ENCODE data around the gene CORO1C. TPM values are rescaled to one million over a fixed set of nuclear protein-coding genes. Genes with fewer than 3 reads are reported as not detected.

Gene CORO1C
- total and polyA plus RNA-seq, 9 of the 15 experiments (the other 6 are each of a cell fraction or from before 2014, with no cell fraction given) = 55.2 to 280 (median 150) TPM

- TF ChIP-seq TEAD1 (CRISPR knock-in tag; IDR thresholded peaks at IDR 0.05) (peak in 1 of 2 experiments; percentile 35; a peak in 2 of 4 replicates), MAFF (IDR thresholded peaks at IDR 0.05; ENCODE audit: low read length) (peak; percentile 0; the same call in 1 of the 2 replicates), TAL1 (IDR thresholded peaks at IDR 0.05) (peak; percentile 90), ZNF583 (CRISPR knock-in tag; IDR thresholded peaks at IDR 0.05) (0 out of 2 replicates have a peak, but pooled peaks have one; percentile 46), RAD51 (IDR thresholded peaks at IDR 0.05; ENCODE audit: borderline replicate concordance, low read depth) (peak; percentile 29; the same call in 1 of the 2 replicates), BRD9 (IDR thresholded peaks at IDR 0.05; ENCODE audit: low read depth, partially characterized antibody) (peak; percentile 59), MBD2 (IDR thresholded peaks at IDR 0.05; ENCODE audit: borderline replicate concordance, low read depth) (peak; percentile 51; the same call in 1 of the 2 replicates), SOX6 (IDR thresholded peaks at IDR 0.05) (peak; percentile 73), ZBTB11 (CRISPR knock-in tag; IDR thresholded peaks at IDR 0.05) (peak in 1 of 3 experiments; percentile 73; a peak in 2 of 6 replicates), ASH1L (IDR thresholded peaks at IDR 0.05; ENCODE audit: borderline replicate concordance, low read depth, partially characterized antibody) (no peak), ZBTB7A (IDR thresholded peaks at IDR 0.05; ENCODE audit: borderline replicate concordance, control insufficient read depth, low read depth, low read length) (0 out of 2 replicates have a peak, but pooled peaks have one; percentile 13), ZNF766 (CRISPR knock-in tag; conservative IDR thresholded peaks at IDR 0.05) (peak; percentile 61; the same call in 1 of the 2 replicates), CHAMP1 (IDR thresholded peaks at IDR 0.05) (peak; percentile 83)
- TF ChIP-seq, protein P1, sequence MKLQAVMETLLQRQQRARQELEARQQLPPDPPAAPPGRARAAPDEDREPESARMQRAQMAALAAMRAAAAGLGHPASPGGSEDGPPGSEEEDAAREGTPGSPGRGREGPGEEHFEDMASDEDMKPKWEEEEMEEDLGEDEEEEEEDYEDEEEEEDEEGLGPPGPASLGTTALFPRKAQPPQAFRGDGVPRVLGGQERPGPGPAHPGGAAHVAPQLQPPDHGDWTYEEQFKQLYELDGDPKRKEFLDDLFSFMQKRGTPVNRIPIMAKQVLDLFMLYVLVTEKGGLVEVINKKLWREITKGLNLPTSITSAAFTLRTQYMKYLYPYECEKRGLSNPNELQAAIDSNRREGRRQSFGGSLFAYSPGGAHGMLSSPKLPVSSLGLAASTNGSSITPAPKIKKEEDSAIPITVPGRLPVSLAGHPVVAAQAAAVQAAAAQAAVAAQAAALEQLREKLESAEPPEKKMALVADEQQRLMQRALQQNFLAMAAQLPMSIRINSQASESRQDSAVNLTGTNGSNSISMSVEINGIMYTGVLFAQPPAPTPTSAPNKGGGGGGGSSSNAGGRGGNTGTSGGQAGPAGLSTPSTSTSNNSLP (IDR thresholded peaks at IDR 0.05; ENCODE audit: borderline replicate concordance, low read depth, low read length) = peak; percentile 99
- TF ChIP-seq, protein P2, sequence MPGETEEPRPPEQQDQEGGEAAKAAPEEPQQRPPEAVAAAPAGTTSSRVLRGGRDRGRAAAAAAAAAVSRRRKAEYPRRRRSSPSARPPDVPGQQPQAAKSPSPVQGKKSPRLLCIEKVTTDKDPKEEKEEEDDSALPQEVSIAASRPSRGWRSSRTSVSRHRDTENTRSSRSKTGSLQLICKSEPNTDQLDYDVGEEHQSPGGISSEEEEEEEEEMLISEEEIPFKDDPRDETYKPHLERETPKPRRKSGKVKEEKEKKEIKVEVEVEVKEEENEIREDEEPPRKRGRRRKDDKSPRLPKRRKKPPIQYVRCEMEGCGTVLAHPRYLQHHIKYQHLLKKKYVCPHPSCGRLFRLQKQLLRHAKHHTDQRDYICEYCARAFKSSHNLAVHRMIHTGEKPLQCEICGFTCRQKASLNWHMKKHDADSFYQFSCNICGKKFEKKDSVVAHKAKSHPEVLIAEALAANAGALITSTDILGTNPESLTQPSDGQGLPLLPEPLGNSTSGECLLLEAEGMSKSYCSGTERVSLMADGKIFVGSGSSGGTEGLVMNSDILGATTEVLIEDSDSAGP (CRISPR knock-in tag; IDR thresholded peaks at IDR 0.05) = 0 out of 2 replicates have a peak, but pooled peaks have one; percentile 58
These were observed 41.8 kb downstream of the CORO1C start (continued) for GRCh38 chr12:108689314-108690190.
